Naive thymus-derived CD4-positive, alpha-beta T cell (primary cell): ENCODE results near the gene POLDIP3. TPM values are rescaled to one million over a fixed set of nuclear protein-coding genes. Genes with fewer than 3 reads are reported as not detected.
A peak's percentile ranks its signal among the peaks of the same experiment; 100 is the strongest.

Experiments used
- ATAC-seq: fragments of 150-1000 bp; cut with Tn5 transposase; 2 replicates; pipeline ENCODE4 v1.10.0; 2021; ENCODE audit warnings: mild to moderate bottlenecking, moderate library complexity
- CTCF ChIA-PET: fragments of 350-600 bp; sonication (Branson Sonifier 250); formaldehyde crosslinking; loops from one replicate; lab custom pipeline; 2021; ENCODE audit warnings: antibody characterized with exemption; lab: Charles Lee
- POLR2A ChIA-PET: fragments of 350-600 bp; sonication (Branson Sonifier 250); formaldehyde crosslinking; loops from one replicate; lab custom pipeline; 2021; ENCODE audit warnings: antibody characterized with exemption, inconsistent platforms; lab: Charles Lee
- DNase-seq, 9 donors: peaks; one replicate each; pipeline versions ENCODE4 v3.0.0 to v3.0.0-alpha.2; 2020 to 2022; ENCODE audit warnings: mixed read lengths in 1 of 9
- H3K27ac ChIP-seq: one replicate; pipeline ENCODE4 v1.7.0; 2013; ENCODE audit warnings: mild to moderate bottlenecking, low read depth, low read length, moderate library complexity
- H3K27me3 ChIP-seq, 2 donors: one replicate each; pipeline ENCODE4 v1.7.0; 2013; ENCODE audit warnings: low read length in 2 of 2, mild to moderate bottlenecking in 2 of 2, moderate library complexity in 2 of 2; ENCODE audit not compliant: control insufficient read depth in 2 of 2, insufficient read depth in 2 of 2
- H3K36me3 ChIP-seq, 3 experiments: 1 replicate in 2 of 3; 2 replicates in 1 of 3; pipeline ENCODE4 v1.7.0; 2013; ENCODE audit warnings: low read length in 3 of 3, mild to moderate bottlenecking in 3 of 3, moderate library complexity in 1 of 3; ENCODE audit not compliant: insufficient read depth in 3 of 3, control insufficient read depth in 2 of 3
- H3K4me1 ChIP-seq, 2 donors: one replicate each; pipeline ENCODE4 v1.7.0; 2013; ENCODE audit warnings: low read length in 2 of 2, mild to moderate bottlenecking in 2 of 2, moderate library complexity in 1 of 2; ENCODE audit not compliant: control insufficient read depth in 2 of 2, insufficient read depth in 2 of 2
- H3K4me3 ChIP-seq: 2 replicates; pipeline ENCODE4 v1.7.0; 2013; ENCODE audit warnings: mild to moderate bottlenecking, low read length
- H3K9me3 ChIP-seq, 3 experiments: 1 replicate in 2 of 3; 2 replicates in 1 of 3; pipeline ENCODE4 v1.7.0; 2013; ENCODE audit warnings: low read length in 3 of 3; ENCODE audit not compliant: control insufficient read depth in 2 of 3
- H3K27ac Mint-ChIP-seq, 9 donors: one replicate each; pipeline ENCODE4 v1.8.0; 2020 to 2022; ENCODE audit warnings: mixed read lengths in 9 of 9, mild to moderate bottlenecking in 8 of 9, moderate library complexity in 5 of 9, inconsistent platforms in 2 of 9
- H3K27me3 Mint-ChIP-seq, 5 donors: one replicate each; pipeline ENCODE4 v1.8.0; 2021 to 2022; ENCODE audit warnings: mixed read lengths in 5 of 5, mild to moderate bottlenecking in 1 of 5
- H3K36me3 Mint-ChIP-seq, 5 donors: one replicate each; pipeline ENCODE4 v1.8.0; 2020 to 2022; ENCODE audit warnings: mixed read lengths in 5 of 5, mild to moderate bottlenecking in 3 of 5, inconsistent platforms in 1 of 5
- H3K4me1 Mint-ChIP-seq, 7 donors: one replicate each; pipeline ENCODE4 v1.8.0; 2020 to 2022; ENCODE audit warnings: mixed read lengths in 7 of 7, mild to moderate bottlenecking in 3 of 7, inconsistent platforms in 1 of 7
- H3K4me3 Mint-ChIP-seq, 10 donors: one replicate each; pipeline ENCODE4 v1.8.0; 2020 to 2022; ENCODE audit warnings: mild to moderate bottlenecking in 10 of 10, mixed read lengths in 10 of 10, moderate library complexity in 6 of 10, inconsistent platforms in 2 of 10
- H3K9me3 Mint-ChIP-seq, 11 donors: one replicate each; pipeline ENCODE4 v1.8.0; 2020 to 2022; ENCODE audit warnings: mixed read lengths in 11 of 11, mild to moderate bottlenecking in 4 of 11, inconsistent platforms in 1 of 11, moderate library complexity in 1 of 11
- intact Hi-C, 2 donors: fragments of 100-400 bp; cut with micrococcal nuclease; formaldehyde crosslinking; loops; one replicate each; pipeline ENCODE4 v1.15.1; 2023
- polyA plus RNA-seq, 2 donors: library from polyadenylated mRNA; unstranded; fragments of 300-500 nt; fragmentation: Illumina TruSeq; gene quantifications; one replicate each; pipeline ENCODE4 v1.2.3, GENCODE V29; 2021
- total RNA-seq, 6 experiments: library from RNA in 5 of 6; stranded (reverse) in 5 of 6; gene quantifications; 1 replicate in 5 of 6; 2 replicates in 1 of 6; pipeline ENCODE4 v1.2.3 and lab custom pipeline; 2021 to 2026

Gene POLDIP3
- total and polyA plus RNA-seq, 7 experiments from 2014 or later: 60.7 to 109 (median 75.2) TPM

DNA sequence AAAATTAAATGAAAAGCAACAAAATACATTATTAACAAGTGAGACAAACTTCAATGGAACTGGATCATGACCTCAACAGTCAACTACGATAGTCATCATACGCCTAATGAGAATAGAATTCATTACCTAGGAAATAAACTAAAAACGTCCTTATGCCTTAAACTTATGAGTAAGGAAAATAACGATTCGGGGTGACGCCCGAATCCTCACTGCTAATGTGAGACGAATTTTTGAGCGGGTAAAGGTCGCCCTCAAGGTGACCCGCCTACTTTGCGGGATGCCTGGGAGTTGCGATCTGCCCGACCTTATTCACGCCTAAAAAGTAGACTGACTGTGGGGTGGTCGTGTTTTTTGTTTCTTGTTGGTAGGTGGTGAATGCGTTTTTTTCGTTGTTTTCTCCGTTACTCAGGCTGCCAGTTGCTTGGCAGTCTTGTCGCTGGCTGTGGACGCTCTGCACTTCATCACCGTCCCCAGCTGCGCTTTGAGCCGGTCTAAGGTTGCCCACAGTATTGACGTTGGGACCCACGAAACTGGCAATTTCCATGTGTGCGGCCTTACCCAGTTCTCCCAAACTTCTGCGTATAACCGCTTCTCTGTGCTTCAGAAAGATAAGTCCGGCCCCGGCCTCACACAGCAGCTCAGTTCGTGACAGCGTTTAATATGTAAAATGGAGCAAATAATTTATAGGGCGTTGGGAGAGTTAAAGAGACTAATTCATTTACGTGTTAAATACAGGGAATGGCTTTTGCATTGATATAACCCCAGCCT is 593 bp upstream of the POLDIP3 start:
- Histone ChIP-seq H3K27ac (peak overlapping the region; percentile 91), H3K27me3 (no peaks in the 10 kb centered on the region), H3K4me1 (peaks cover 32 to 37% of the 10 kb centered on the region in 2 donors), H3K9me3 (no peaks in the 10 kb centered on the region), H3K36me3 (peaks cover 0 to 12% (median 0%) of the 10 kb centered on the region in 3 experiments), H3K4me3 (peak overlapping the region; percentile 91)
- peaks cover 0 to 5% (median 0%) of the 10 kb centered on the region in 5 donors for H3K27me3 Mint-ChIP-seq
- peak overlapping the region; percentile 92 to 99 (median 94) for H3K4me3 Mint-ChIP-seq
- DNase-seq (peak; percentile 62 to 93 (median 89)), ATAC-seq (peak; percentile 83)
- peaks cover 0 to 16% (median 0%) of the 10 kb centered on the region in 5 donors for H3K36me3 Mint-ChIP-seq
- CTCF ChIA-PET: interaction anchor here (0.7 kb wide), 1 partner anchor 242 kb away, joined by 3 read pairs; the partner anchor contains the start of gene ARFGAP3
- H3K9me3 Mint-ChIP-seq: peaks cover 0 to 8% (median 0%) of the 10 kb centered on the region in 11 donors
- intact Hi-C loops: loop anchor here (1.0 to 10.0 kb wide), 9 partner anchors 34 to 930 kb away; partner anchors contain the start of genes NDUFA6 (in 2 of the 2), ARFGAP3 (in 1 of the 2), CYB5R3 (in 1 of the 2) and SERHL2 (in 1 of the 2)
- H3K4me1 Mint-ChIP-seq: peaks cover 38 to 58% (median 48%) of the 10 kb centered on the region in 7 donors
- POLR2A ChIA-PET: interaction anchor here (0.5 to 3.5 kb wide), 24 partner anchors 9 to 1169 kb away, joined by 3 to 19 read pairs (median 5); partner anchors contain the start of genes ARFGAP3, CYB5R3, MCAT and NDUFA6
- peak overlapping the region; percentile 98 to 100 (median 100) for H3K27ac Mint-ChIP-seq

DNA sequence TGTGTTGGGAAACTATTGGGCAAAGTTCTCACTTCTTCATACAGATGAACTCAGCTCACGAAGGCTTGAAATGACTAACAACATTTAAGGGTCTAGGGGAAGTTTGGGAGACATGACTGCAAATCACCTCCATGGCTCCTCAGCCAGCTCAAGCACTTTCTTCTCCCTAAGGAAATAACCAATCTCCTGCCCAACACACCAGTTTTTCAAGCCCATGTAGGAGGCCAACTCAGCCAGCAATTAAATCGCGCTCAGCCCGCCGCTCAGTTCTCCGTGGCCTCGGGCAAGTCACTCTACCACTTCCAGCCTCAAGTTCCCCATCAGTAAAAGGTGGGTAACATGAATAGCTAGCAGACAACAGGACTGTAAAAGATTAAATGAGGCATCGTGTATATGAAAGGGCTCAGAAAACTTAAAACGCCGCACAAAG is 796 bp downstream of the POLDIP3 start:
- Histone ChIP-seq H3K9me3 (no peaks in the 10 kb centered on the region), H3K4me3 (peak overlapping the region; percentile 91), H3K27me3 (no peaks in the 10 kb centered on the region), H3K27ac (peak overlapping the region; percentile 91), H3K4me1 (peaks cover 34 to 45% of the 10 kb centered on the region in 2 donors), H3K36me3 (peaks cover 0 to 12% (median 3%) of the 10 kb centered on the region in 3 experiments)
- Mint-ChIP-seq H3K4me3 (peak overlapping the region; percentile 92 to 99 (median 96)), H3K36me3 (peaks cover 0 to 16% (median 0%) of the 10 kb centered on the region in 5 donors), H3K9me3 (peaks cover 0 to 9% (median 0%) of the 10 kb centered on the region in 11 donors), H3K27ac (peak overlapping the region; percentile 93 to 100 (median 98)), H3K4me1 (peaks cover 50 to 68% (median 57%) of the 10 kb centered on the region in 7 donors), H3K27me3 (peaks cover 0 to 5% (median 0%) of the 10 kb centered on the region in 5 donors)
- DNase-seq (no peak), ATAC-seq (no peak)
- CTCF ChIA-PET: no interaction called here
- POLR2A ChIA-PET: interaction anchor here (0.6 to 3.5 kb wide), 20 partner anchors 7 to 742 kb away, joined by 3 to 19 read pairs (median 4); partner anchors contain the start of genes ARFGAP3, CYB5R3, MCAT and NDUFA6
- intact Hi-C loops: loop anchor here (1.0 to 10.0 kb wide), 14 partner anchors 32 to 929 kb away; partner anchors contain the start of genes ARFGAP3 (in 2 of the 2), CYB5R3 (in 1 of the 2), NDUFA6 (in 1 of the 2) and PACSIN2 (in 1 of the 2)

DNA sequence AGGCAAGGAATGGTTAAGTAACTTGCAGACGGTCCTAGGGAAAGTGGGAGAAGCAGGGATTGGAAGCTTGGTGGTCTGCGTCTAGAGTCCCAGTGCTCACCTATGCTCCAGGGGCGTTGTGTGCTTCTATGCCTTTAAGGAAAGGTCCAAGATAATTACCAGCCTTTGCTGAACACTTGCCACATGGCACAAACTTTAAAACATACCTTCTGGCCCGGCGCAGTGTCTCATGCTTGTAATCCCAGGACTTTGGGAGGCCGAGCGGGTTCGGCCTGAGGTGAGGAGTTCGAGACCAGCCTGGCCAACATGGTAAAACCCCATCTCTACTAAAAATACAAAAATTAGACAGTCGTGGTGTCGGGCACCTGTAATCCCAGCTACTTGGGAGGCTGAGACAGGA is 2.3 kb downstream of the POLDIP3 start:
- Histone ChIP-seq H3K27me3 (no peaks in the 10 kb centered on the region), H3K4me3 (no peak overlapping the region), H3K9me3 (no peaks in the 10 kb centered on the region), H3K4me1 (peaks cover 34 to 49% of the 10 kb centered on the region in 2 donors), H3K27ac (peak overlapping the region; percentile 44), H3K36me3 (peaks cover 0 to 20% (median 3%) of the 10 kb centered on the region in 3 experiments)
- intact Hi-C loops: loop anchor here in 1 of 2 donors (5.0 to 10.0 kb wide), 2 partner anchors 80 to 928 kb away; partner anchors contain the start of gene SNU13
- H3K4me1 Mint-ChIP-seq: peaks cover 50 to 74% (median 64%) of the 10 kb centered on the region in 7 donors
- H3K4me3 Mint-ChIP-seq: peak overlapping the region; percentile 61 to 99 (median 96)
- ChIA-PET POLR2A (interaction anchor here (0.7 to 1.0 kb wide), 2 partner anchors 9 to 30 kb away, joined by 3 read pairs; no protein-coding TSS in a partner anchor), CTCF (no interaction called here)
- H3K27ac Mint-ChIP-seq: peak overlapping the region in 7 of 9 donors; percentile 28 to 100 (median 66)
- DNase-seq: no peak
- ATAC-seq: no peak
- peaks cover 0 to 9% (median 0%) of the 10 kb centered on the region in 11 donors for H3K9me3 Mint-ChIP-seq
- H3K36me3 Mint-ChIP-seq: peaks cover 0 to 16% (median 5%) of the 10 kb centered on the region in 5 donors
- H3K27me3 Mint-ChIP-seq: peaks cover 0 to 5% (median 0%) of the 10 kb centered on the region in 5 donors

DNA sequence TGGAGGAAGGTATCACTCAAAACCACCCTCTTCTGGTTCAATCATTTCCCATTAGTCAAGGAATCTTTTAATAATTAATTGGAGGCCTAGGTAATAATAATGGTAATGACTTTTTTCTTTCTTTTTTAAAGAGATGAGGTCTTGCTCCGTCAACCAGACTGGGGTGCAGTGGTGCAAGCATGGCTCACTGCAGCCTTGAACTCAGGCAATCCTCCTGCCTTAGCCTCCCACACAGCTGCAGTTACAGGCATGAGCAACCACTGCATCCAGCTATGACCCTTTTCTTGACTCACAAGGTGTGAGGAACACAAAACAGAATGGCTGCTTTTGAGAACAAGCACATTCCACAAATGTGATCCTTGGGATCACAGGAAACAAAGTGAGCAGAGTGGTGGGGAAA is 3.6 kb downstream of the POLDIP3 start:
- intact Hi-C loops: loop anchor here in 1 of 2 donors (5.0 to 10.0 kb wide), 2 partner anchors 79 to 926 kb away; partner anchors contain the start of gene SNU13
- POLR2A ChIA-PET: interaction anchor here (0.7 kb wide), 1 partner anchor 29 kb away, joined by 3 read pairs; no protein-coding TSS in a partner anchor
- ATAC-seq: no peak
- peaks cover 51 to 87% (median 72%) of the 10 kb centered on the region in 7 donors for H3K4me1 Mint-ChIP-seq
- Histone ChIP-seq H3K27ac (no peak overlapping the region), H3K27me3 (no peaks in the 10 kb centered on the region), H3K36me3 (peaks cover 0 to 24% (median 3%) of the 10 kb centered on the region in 3 experiments), H3K4me1 (peaks cover 36 to 49% of the 10 kb centered on the region in 2 donors), H3K4me3 (no peak overlapping the region), H3K9me3 (no peaks in the 10 kb centered on the region)
- H3K27ac Mint-ChIP-seq: peak overlapping the region in 4 of 9 donors; percentile 19 to 66 (median 25)
- CTCF ChIA-PET: no interaction called here
- peak overlapping the region in 8 of 10 donors; percentile 9 to 96 (median 38) for H3K4me3 Mint-ChIP-seq
- H3K36me3 Mint-ChIP-seq: peaks cover 0 to 19% (median 5%) of the 10 kb centered on the region in 5 donors
- peaks cover 0 to 5% (median 0%) of the 10 kb centered on the region in 5 donors for H3K27me3 Mint-ChIP-seq
- H3K9me3 Mint-ChIP-seq: peaks cover 0 to 9% (median 0%) of the 10 kb centered on the region in 11 donors
- DNase-seq: no peak

DNA sequence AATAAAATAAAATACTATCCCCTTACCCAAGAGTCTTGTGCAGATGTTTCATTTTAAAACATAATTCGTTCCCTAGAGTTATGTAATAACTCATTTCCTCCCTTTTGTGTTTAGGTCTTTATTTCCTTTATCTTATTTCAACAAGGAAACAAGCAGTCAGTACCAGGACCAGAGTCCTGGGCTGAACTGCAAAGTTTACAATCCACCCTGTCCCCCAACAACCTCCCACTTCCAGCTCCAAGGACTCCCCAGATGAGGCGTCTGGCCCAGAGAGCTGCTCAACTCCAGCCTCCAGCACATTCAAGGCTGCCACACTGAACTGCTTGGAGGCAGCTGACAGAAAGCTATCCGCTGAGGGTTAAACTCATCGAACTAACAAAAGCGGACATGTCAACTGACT is 4.5 kb downstream of the POLDIP3 start:
- Histone ChIP-seq H3K27ac (no peak overlapping the region), H3K36me3 (peaks cover 0 to 31% (median 3%) of the 10 kb centered on the region in 3 experiments), H3K27me3 (no peaks in the 10 kb centered on the region), H3K9me3 (no peaks in the 10 kb centered on the region), H3K4me1 (peaks cover 37 to 44% of the 10 kb centered on the region in 2 donors), H3K4me3 (no peak overlapping the region)
- peaks cover 49 to 88% (median 66%) of the 10 kb centered on the region in 7 donors for H3K4me1 Mint-ChIP-seq
- POLR2A ChIA-PET: no interaction called here
- H3K27me3 Mint-ChIP-seq: peaks cover 0 to 5% (median 0%) of the 10 kb centered on the region in 5 donors
- H3K36me3 Mint-ChIP-seq: peaks cover 0 to 19% (median 9%) of the 10 kb centered on the region in 5 donors
- peak overlapping the region; percentile 4 to 88 (median 60) for H3K27ac Mint-ChIP-seq
- intact Hi-C loops: loop anchor here in 1 of 2 donors (5.0 to 10.0 kb wide), 2 partner anchors 78 to 925 kb away; partner anchors contain the start of gene SNU13
- peak overlapping the region in 9 of 10 donors; percentile 29 to 96 (median 60) for H3K4me3 Mint-ChIP-seq
- peaks cover 0 to 5% (median 0%) of the 10 kb centered on the region in 11 donors for H3K9me3 Mint-ChIP-seq
- DNase-seq: no peak
- CTCF ChIA-PET: interaction anchor here (1.6 kb wide), 1 partner anchor 8 kb away, joined by 3 read pairs; no protein-coding TSS in a partner anchor
- ATAC-seq: no peak
